Measurements from ENCODE around the gene NOVA2. TPM values are rescaled to one million over a fixed set of nuclear protein-coding genes. Genes with fewer than 3 reads are reported as not detected.

Gene NOVA2
- total RNA-seq, 2 donors from 2014 or later: 0.03 TPM; not detected in 1

GRCh38 chr19:46014941-46015686, 41.4 kb upstream of the NOVA2 start:
- peaks cover 13% of the 10 kb centered on the region for H3K36me3 Mint-ChIP-seq (ENCODE audit: low read depth)
- peaks cover 13% of the 10 kb centered on the region for H3K4me1 Mint-ChIP-seq
- H3K4me3 Mint-ChIP-seq: peak overlapping the region; percentile 87
- peak; percentile 60 for ATAC-seq (replicated peaks)
- no peaks in the 10 kb centered on the region for H3K9me3 Mint-ChIP-seq
- H3K27me3 Mint-ChIP-seq: peaks cover 7% of the 10 kb centered on the region
- H3K27ac Mint-ChIP-seq: no peak overlapping the region

DNA sequence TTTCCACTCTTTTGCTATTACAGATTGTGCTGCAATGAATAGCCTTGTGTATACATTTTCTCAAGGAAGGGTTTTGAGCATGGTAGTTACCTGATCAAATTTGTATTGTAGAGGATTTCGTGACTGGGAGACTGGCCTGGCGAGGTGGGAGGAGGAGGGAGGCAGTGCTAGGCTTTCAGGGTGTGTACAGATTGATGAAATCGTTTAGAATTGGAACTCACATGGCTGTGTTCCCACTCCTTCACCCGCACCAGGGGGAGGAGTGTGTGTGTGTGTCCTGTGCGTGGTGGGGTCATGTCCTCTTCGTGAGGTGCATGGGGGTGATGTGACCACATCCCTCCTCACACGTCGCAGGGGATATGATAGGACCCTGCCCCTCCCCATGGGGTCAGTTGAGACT, 40.9 kb upstream of the NOVA2 start:
- ATAC-seq (replicated peaks): no peak
- peaks cover 13% of the 10 kb centered on the region for H3K4me1 Mint-ChIP-seq
- peak overlapping the region; percentile 49 for H3K4me3 Mint-ChIP-seq
- no peak overlapping the region for H3K27ac Mint-ChIP-seq
- no peaks in the 10 kb centered on the region for H3K9me3 Mint-ChIP-seq
- peaks cover 7% of the 10 kb centered on the region for H3K27me3 Mint-ChIP-seq
- peaks cover 13% of the 10 kb centered on the region for H3K36me3 Mint-ChIP-seq (ENCODE audit: low read depth)

DNA sequence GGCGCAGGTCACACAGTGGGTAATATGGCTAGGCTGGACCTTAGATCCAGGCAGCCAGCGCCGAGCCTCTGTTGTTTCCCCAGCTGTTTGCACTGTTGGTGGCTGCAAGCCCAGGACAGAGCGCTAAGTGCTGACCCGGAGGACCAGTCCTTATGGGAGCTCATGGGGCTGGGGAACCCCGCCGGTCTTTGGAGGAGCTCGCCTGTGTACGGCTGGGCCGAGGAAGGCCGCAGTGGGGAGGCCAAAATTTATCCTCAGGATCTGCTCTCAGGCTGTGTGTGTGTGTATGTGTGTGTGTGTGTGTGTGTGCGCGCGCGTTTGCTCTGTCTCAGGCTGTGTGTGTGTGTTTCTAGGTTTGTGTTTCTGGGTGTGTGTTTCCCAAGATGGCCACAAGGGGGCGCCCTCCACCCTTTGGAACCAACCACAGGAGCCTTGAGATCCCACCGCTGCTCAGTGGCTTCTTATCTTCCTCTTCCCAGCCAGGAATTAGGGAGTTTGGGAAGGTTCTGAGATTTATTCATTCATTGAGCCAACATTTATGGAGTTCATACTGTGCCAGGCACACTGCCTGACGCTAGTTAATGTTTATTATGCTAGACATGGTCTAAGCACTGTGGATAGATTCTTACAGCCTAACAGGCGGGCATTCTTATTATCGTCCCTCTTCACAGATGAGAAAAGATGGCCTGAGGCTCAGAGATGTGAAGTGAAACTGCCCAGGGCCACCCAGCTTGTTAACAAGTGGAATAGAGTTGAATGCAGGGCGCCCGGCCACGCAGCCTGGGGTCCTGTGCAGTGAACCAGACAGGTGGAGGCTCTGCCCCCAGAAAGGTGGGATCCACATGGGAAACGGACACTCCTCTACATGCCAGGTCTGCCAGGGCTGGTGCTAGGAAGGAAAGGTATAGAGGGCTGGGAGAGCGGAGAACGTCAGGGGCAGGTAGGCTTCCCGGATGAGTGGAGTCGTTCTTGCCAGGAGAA, 36.2 kb upstream of the NOVA2 start:
- peaks cover 5% of the 10 kb centered on the region for H3K4me1 Mint-ChIP-seq
- H3K27me3 Mint-ChIP-seq: peaks cover 3% of the 10 kb centered on the region
- H3K4me3 Mint-ChIP-seq: no peak overlapping the region
- peak; percentile 70 for ATAC-seq (replicated peaks)
- no peaks in the 10 kb centered on the region for H3K9me3 Mint-ChIP-seq
- H3K36me3 Mint-ChIP-seq (ENCODE audit: low read depth): peaks cover 41% of the 10 kb centered on the region
- no peak overlapping the region for H3K27ac Mint-ChIP-seq

DNA sequence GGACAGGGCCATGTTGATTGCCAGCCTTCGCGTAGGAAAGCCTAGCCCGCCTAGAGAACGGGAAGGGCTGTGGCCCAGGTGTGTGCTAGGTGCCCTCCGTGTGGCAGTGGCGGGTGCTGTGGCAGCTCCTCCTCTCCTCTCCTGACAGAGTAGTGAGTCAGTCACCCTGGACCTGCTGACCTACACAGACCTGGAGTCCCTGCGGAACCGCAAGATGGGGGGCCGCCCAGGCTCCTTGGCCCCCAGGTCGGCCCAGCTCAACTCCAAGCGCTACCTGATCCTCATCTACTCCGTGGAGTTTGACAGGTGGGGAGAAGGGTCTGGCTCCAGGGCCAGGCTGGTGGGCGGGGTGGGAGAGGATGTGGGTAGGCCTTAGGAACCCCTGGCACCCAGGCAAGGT, 32.7 kb upstream of the NOVA2 start:
- ATAC-seq (replicated peaks): no peak
- no peaks in the 10 kb centered on the region for H3K9me3 Mint-ChIP-seq
- peaks cover 29% of the 10 kb centered on the region for H3K36me3 Mint-ChIP-seq (ENCODE audit: low read depth)
- H3K4me3 Mint-ChIP-seq: no peak overlapping the region
- no peak overlapping the region for H3K27ac Mint-ChIP-seq
- H3K4me1 Mint-ChIP-seq: no peaks in the 10 kb centered on the region
- H3K27me3 Mint-ChIP-seq: no peaks in the 10 kb centered on the region

- H3K27me3 Mint-ChIP-seq: no peaks in the 10 kb centered on the region
- no peak overlapping the region for H3K27ac Mint-ChIP-seq
- peaks cover 28% of the 10 kb centered on the region for H3K4me1 Mint-ChIP-seq
- H3K36me3 Mint-ChIP-seq (ENCODE audit: low read depth): peaks cover 21% of the 10 kb centered on the region
- H3K4me3 Mint-ChIP-seq: no peak overlapping the region
- ATAC-seq (replicated peaks): no peak
- H3K9me3 Mint-ChIP-seq: no peaks in the 10 kb centered on the region
Observed at GRCh38 chr19:46002678-46003275, 29.1 kb upstream of the NOVA2 start.

- Mint-ChIP-seq H3K9me3 (no peaks in the 10 kb centered on the region), H3K27me3 (no peaks in the 10 kb centered on the region), H3K4me3 (peak overlapping the region; percentile 79), H3K27ac (peak overlapping the region; percentile 48), H3K4me1 (peaks cover 29% of the 10 kb centered on the region), H3K36me3 (ENCODE audit: low read depth) (peaks cover 21% of the 10 kb centered on the region)
- peak; percentile 89 for ATAC-seq (replicated peaks)
Observed at GRCh38 chr19:46000491-46001246, 27.0 kb upstream of the NOVA2 start.

DNA sequence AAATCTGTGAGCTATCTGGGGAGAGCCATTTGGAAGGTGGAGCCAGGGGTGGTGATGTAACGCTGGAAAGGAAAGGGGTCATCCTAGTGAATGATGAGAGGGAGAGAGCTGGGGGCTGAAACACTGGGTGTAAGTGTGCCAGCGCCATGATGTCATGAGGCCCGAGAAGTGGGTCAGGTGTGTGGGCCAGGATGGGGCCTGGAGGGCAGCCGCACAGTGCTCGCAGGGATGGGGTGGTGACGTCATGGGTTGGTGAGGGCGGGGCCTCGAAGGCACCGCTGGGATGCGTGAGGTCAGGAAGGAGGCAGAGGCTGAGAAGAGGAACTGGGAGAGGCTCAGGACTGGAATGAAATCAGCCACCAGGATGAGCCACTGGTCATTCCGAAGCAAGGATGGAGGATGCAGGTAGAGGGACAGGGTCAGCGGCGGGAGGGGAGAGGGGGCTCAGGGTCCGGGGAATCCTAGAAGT, 26.0 kb upstream of the NOVA2 start:
- no peaks in the 10 kb centered on the region for H3K9me3 Mint-ChIP-seq
- peaks cover 14% of the 10 kb centered on the region for H3K36me3 Mint-ChIP-seq (ENCODE audit: low read depth)
- no peak for ATAC-seq (replicated peaks)
- H3K4me1 Mint-ChIP-seq: peaks cover 29% of the 10 kb centered on the region
- peak overlapping the region; percentile 79 for H3K4me3 Mint-ChIP-seq
- no peaks in the 10 kb centered on the region for H3K27me3 Mint-ChIP-seq
- H3K27ac Mint-ChIP-seq: peak overlapping the region; percentile 71

DNA sequence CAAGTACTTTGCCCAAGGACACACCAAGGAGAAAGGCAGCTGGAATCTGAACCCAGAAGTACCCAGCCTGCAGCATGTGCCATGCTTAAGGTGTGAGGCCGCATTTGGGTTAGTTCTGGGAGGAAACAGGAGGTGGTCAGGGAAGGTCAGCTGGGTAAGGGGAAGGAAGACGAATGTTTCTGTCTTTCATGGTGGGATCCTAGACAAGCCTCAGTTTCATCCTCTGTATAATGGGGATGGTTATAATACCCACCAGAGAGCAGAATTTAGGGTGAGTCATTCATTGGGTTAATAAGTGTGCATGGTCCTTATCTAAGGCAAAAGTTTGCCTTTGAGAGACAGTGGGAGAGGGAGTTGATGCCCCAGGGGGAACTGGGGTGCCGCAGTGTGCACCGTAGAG, 25.2 kb upstream of the NOVA2 start:
- Mint-ChIP-seq H3K27ac (peak overlapping the region; percentile 71), H3K27me3 (no peaks in the 10 kb centered on the region), H3K36me3 (ENCODE audit: low read depth) (peaks cover 14% of the 10 kb centered on the region), H3K4me1 (peaks cover 29% of the 10 kb centered on the region), H3K9me3 (no peaks in the 10 kb centered on the region), H3K4me3 (peak overlapping the region; percentile 79)
- ATAC-seq (replicated peaks): no peak

GRCh38 chr19:45996933-45997332, 23.3 kb upstream of the NOVA2 start:
- Mint-ChIP-seq H3K27me3 (no peaks in the 10 kb centered on the region), H3K4me3 (no peak overlapping the region), H3K4me1 (peaks cover 29% of the 10 kb centered on the region), H3K9me3 (no peaks in the 10 kb centered on the region), H3K27ac (no peak overlapping the region), H3K36me3 (ENCODE audit: low read depth) (peaks cover 14% of the 10 kb centered on the region)
- ATAC-seq (replicated peaks): no peak

DNA sequence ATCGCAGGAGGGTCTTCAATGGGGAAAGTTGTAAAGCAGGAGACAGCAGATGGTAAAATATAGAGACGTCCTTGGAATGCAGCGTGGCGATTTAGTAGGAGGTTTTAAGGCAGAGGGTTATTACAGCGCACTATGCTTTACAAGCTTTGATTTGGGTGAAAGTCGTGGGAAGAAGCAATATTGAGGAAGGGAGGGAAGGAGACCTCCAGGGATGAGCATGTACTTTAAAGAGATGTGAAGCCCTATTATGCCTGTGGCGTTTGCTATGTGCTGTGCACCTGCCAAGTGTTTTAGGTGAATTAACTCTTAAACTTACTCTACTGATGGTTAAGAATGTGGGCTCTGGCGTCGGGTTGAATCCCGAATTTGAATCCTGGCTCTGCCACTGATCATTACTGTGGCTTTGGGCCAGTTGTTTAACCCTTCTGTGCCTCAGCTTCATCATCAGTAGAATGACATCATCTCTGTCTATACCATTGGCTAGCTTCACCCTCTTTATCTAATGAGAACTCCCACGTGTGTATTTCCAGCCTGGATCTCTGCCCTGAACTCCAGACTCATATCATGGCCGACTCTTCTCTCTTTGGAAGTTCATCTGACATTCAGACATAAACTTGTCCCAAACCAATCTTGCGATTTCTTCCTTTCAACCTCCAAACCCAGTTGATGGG, 22.2 kb upstream of the NOVA2 start:
- Mint-ChIP-seq H3K9me3 (no peaks in the 10 kb centered on the region), H3K27ac (no peak overlapping the region), H3K36me3 (ENCODE audit: low read depth) (peaks cover 14% of the 10 kb centered on the region), H3K27me3 (no peaks in the 10 kb centered on the region), H3K4me3 (no peak overlapping the region), H3K4me1 (peaks cover 27% of the 10 kb centered on the region)
- ATAC-seq (replicated peaks): no peak

DNA sequence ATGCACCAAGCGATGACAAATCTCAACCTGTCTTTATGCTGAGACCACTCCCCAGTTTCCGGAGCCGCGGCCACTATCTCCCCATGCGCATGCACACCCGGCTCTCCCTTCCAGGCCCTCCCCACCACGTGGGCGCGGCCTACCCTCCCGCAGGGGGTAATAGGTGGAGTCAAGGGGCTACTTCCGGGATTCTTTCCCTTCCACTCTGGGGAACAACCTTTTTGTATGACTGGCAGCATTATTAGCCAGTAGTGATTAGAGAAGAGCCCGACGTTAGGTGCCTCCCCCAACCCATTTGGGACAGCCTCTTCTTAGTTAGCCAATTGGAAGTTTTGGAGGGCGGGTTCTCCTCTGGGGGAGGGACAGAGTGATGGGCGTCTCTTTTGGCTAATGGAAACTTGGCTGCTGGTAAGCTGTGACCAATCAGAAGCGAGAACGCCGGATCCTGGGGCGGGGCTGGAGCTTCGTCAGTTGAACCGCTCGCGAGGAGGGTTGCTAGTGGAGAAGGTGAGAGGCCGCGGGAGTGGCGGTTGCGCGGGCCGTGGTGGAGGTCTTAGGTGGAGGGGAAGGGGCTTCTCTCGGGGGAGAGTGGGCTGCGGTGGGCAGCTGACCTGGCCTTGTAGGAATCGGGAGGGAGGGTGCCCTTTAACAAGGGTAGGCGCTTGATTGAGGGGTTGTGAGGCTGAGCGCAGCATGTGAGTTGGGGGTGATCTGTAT, 21.5 kb upstream of the NOVA2 start, which contains the start of gene CCDC61:
Gene CCDC61, plus strand, starts transcription at position 470 of the 717 bp plus-strand sequence. CDS start 7,552 bp downstream, outside the sequence.
- H3K4me1 Mint-ChIP-seq: peaks cover 20% of the 10 kb centered on the region
- no peak within 1 kb of the TSS for H3K27ac Mint-ChIP-seq
- H3K4me3 Mint-ChIP-seq: no peak within 1 kb of the TSS
- H3K9me3 Mint-ChIP-seq: no peaks in the 10 kb centered on the region
- peak; percentile 97 for ATAC-seq (replicated peaks)
- peaks cover 14% of the 10 kb centered on the region for H3K36me3 Mint-ChIP-seq (ENCODE audit: low read depth)
- peaks cover 4% of the 10 kb centered on the region for H3K27me3 Mint-ChIP-seq

- Mint-ChIP-seq H3K36me3 (ENCODE audit: low read depth) (peaks cover 14% of the 10 kb centered on the region), H3K4me3 (no peak overlapping the region), H3K27ac (no peak overlapping the region), H3K9me3 (no peaks in the 10 kb centered on the region), H3K4me1 (peaks cover 14% of the 10 kb centered on the region), H3K27me3 (peaks cover 8% of the 10 kb centered on the region)
- ATAC-seq (replicated peaks): peak; percentile 1
Observed at GRCh38 chr19:45994456-45994997, 20.9 kb upstream of the NOVA2 start.
